ENCODE data around the gene QRICH2.
A peak's percentile ranks its signal among the peaks of the same experiment; 100 is the strongest.

QRICH2 gene

DNA sequence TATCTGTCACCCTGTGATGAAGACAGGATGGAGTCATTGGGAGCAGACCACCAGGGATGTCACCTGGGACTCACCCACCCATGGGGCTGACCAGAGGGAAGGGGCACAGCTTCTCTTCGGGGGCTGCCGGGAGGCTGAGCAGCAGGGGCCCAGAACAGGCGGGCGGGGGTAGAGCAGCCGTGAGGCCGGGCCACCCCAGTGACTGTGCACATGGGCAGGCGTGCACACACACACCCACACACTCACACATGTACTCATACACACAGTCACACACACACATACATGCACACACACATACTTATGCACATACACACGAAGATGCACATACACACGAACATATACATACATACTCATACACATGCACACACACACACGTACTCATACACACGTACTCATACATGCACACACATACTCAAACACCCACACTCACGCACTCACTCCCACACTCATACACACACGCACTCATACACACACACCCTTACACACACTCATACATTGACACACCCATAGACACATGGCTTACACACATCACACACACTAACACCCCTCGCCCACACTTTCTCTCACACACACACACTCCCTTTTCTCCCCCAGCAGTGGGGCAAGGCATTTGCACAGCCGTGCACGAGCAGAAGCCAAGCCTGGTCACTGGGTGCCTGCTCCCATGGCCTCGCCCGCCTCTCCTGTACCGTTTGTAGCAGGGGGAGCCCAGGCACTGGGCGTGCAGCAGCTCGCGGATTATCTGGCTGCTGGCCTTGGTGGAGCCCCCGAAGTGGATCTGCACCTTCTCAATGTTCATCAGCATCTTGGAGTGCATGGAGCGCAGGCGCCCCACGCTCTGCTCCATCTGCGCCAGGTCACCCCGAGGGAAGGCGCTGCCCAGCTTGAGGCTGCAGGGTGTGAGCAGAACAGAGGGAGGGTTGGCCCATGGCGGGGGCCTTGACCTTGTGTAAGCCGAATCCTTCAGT lies 30.5 kb downstream of the QRICH2 start:
- DNase-seq (ENCODE audit: low read depth) = no peak
- no peak overlapping the region for H3K4me3 ChIP-seq (ENCODE audit: low read depth, low read length)
- TF ChIP-seq, protein P1, sequence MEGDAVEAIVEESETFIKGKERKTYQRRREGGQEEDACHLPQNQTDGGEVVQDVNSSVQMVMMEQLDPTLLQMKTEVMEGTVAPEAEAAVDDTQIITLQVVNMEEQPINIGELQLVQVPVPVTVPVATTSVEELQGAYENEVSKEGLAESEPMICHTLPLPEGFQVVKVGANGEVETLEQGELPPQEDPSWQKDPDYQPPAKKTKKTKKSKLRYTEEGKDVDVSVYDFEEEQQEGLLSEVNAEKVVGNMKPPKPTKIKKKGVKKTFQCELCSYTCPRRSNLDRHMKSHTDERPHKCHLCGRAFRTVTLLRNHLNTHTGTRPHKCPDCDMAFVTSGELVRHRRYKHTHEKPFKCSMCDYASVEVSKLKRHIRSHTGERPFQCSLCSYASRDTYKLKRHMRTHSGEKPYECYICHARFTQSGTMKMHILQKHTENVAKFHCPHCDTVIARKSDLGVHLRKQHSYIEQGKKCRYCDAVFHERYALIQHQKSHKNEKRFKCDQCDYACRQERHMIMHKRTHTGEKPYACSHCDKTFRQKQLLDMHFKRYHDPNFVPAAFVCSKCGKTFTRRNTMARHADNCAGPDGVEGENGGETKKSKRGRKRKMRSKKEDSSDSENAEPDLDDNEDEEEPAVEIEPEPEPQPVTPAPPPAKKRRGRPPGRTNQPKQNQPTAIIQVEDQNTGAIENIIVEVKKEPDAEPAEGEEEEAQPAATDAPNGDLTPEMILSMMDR (IDR thresholded peaks at IDR 0.05; ENCODE audit: insufficient read depth, low read depth, low read length, missing control alignments) = no peak

DNA sequence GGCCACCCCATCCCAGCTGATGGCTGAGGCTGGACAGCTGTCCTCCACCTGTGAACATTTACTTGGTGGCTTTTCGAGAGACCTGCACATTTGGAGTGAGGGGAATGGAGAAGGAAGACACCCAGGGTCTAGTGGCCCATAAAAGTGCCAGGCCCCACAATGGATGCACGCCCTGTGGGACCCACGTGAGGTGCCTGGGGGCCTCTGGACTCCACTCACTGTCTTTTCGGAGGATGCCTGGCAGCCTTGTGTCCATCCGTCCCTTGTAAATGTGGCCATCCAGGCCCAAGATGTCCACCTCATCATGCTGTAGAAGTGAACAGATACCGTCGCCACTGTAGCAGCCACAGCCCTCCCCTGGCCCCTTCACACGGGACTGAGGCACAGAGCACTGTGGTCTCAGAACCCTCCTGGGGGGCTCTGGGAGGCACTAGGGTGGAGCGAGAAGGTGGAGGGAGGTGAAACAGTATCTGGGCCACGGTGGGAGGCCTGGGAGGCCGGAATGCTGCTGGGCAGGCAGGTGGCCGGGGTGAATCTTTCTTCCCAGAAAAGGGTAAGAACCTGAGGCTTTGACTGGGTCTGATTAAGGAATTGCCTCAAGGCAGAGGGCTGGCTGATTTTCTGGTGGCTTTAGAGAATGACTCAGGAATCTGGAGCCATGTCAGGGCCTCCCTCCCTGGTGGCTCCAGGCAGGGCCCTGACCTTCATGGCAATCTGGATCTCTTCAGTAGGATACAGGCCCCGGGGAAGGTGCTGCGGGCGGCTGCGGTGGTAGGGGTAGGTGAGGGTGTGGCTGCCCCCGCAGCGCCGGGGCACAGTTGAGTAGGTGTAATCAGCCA lies 31.4 kb downstream of the QRICH2 start:
- DNase-seq (ENCODE audit: low read depth) = no peak
- H3K4me3 ChIP-seq (ENCODE audit: low read depth, low read length) = peak overlapping the region; percentile 53; the same call in 1 of the 2 replicates
- TF ChIP-seq, protein P1 (IDR thresholded peaks at IDR 0.05; ENCODE audit: insufficient read depth, low read depth, low read length, missing control alignments) = no peak

GRCh38 chr17:76276069-76276431 lies 32.0 kb downstream of the QRICH2 start:
- DNase-seq (ENCODE audit: low read depth) = peak; percentile 74
- peak overlapping the region; percentile 53 for H3K4me3 ChIP-seq (ENCODE audit: low read depth, low read length)
- TF ChIP-seq, protein P1 (IDR thresholded peaks at IDR 0.05; ENCODE audit: insufficient read depth, low read depth, low read length, missing control alignments) = no peak

DNA sequence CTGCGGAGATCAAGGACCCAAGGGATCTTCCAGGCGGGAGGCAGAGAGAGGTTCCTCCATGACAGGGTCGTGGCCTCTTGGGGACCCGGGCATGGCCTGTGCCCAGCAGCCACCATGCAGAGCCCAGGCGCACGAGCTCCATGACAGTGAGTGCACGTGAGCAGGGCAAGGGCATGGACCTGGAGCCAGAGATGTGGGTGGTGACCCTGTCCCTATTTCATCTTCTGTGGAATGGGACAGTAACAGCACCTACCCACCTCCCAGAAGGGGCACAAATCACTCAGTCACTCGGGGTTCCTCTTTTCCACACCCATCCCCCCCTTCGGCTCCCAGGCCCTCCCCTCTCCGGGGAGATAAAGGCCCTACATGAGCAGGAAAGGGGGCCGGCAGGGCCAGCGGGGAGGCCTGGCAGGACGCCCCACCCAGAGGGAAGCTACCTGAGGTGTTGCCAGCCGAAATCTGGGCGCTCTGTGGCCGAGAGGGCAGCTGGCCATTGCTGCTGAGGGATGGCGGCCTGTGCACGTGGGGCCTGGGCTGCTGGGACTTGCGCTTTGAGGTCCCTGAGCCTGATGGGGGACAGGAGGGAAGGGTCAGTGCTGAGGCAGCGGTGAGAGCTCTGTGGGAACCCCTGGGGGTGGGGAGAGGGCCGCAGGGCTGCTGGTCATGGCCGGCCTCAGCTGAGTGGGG lies 32.6 kb downstream of the QRICH2 start:
- TF ChIP-seq, protein P1 (IDR thresholded peaks at IDR 0.05; ENCODE audit: insufficient read depth, low read depth, low read length, missing control alignments) = no peak
- no peak for DNase-seq (ENCODE audit: low read depth)
- H3K4me3 ChIP-seq (ENCODE audit: low read depth, low read length) = peak overlapping the region; percentile 53

GRCh38 chr17:76274112-76274956 lies 33.7 kb downstream of the QRICH2 start:
- TF ChIP-seq, protein P1 (IDR thresholded peaks at IDR 0.05; ENCODE audit: insufficient read depth, low read depth, low read length, missing control alignments) = no peak
- no peak for DNase-seq (ENCODE audit: low read depth)

More at GRCh38 chr17:76274112-76274956, 33.7 kb downstream of the QRICH2 start:
- H3K4me3 ChIP-seq (ENCODE audit: low read depth, low read length) = peak overlapping the region; percentile 53

All from GM12865 (cell line).